ENCODE measurements around the gene NAV2. TPM values are rescaled to one million over a fixed set of nuclear protein-coding genes. Genes with fewer than 3 reads are reported as not detected.

Gene NAV2
- total RNA-seq, 1 experiment from 2014 or later: 1.8 TPM

DNA sequence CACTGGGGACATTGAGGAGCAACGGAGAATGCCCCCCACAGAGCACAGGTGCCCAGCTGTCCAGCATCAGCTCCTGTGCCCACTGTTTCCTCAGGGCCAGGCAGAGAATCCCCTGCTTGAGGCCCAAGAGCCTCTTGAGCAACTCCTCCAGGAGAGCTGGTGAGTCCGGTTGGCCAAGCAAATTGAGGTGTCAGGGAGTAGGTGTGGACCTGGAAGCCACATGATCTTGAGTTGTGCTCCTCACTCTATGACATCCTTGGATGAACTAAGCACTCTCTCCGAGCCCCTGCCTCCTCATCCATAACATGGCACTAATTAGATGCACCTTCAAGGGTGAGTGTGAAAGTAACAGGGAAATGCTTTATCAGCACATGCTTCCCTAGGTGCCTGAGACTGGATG is 326.3 kb downstream of the NAV2 start:
- DNase-seq (ENCODE audit: low read depth): no peak

GRCh38 chr11:20041499-20041898 is 328.9 kb downstream of the NAV2 start:
- DNase-seq (ENCODE audit: low read depth): no peak

- peak; percentile 46 for DNase-seq (ENCODE audit: low read depth)
Observed at GRCh38 chr11:20042045-20042639, 329.5 kb downstream of the NAV2 start.

DNA sequence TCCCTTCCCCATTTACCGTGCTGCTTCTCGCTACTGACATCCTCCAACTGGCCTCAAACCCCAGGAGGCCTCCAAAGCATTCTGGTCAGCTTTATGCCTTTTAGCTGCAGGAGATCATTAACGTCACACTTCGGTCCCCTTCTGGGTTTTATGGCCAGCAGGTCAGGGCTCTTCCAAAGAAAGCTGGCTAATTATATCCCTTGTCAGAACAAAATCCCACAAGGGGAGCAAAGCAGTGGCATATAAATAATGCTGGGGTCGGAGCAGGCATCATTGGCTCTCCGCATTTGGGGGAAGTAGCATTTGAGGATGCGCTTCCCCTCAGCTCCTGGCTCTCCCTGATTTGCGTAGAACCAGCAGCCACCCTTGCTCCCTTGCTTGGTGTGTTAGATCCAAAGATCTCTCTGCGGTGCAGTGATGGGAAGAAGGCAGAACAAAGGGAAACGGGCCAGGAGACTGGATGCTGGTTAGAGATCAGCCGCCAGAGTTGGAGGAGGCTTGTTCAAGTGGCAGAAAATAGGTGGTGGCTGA is 330.2 kb downstream of the NAV2 start:
- DNase-seq (ENCODE audit: low read depth): no peak

GRCh38 chr11:20043992-20044391 is 331.4 kb downstream of the NAV2 start:
- no peak for DNase-seq (ENCODE audit: low read depth)

- DNase-seq (ENCODE audit: low read depth): no peak
Observed at GRCh38 chr11:20045098-20045688, 332.6 kb downstream of the NAV2 start.

DNA sequence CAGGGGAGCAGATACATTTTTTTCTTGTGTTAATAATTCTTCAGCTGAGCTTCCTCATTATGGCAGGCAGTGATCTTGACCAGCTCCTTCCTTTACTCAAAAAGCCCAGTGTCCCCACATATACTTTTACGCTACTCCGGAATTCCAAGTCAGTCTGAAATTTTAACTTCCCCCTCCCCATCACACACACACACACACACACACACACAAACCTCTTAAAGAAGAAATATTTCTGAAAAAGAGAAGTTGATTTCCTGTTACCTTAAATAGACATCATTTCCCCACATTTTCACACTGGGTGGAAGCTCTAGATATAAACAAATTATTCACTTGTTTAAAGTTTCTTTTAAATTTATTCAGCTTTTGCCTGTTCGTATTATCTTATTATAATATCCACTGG is 333.8 kb downstream of the NAV2 start:
- no peak for DNase-seq (ENCODE audit: low read depth)

DNA sequence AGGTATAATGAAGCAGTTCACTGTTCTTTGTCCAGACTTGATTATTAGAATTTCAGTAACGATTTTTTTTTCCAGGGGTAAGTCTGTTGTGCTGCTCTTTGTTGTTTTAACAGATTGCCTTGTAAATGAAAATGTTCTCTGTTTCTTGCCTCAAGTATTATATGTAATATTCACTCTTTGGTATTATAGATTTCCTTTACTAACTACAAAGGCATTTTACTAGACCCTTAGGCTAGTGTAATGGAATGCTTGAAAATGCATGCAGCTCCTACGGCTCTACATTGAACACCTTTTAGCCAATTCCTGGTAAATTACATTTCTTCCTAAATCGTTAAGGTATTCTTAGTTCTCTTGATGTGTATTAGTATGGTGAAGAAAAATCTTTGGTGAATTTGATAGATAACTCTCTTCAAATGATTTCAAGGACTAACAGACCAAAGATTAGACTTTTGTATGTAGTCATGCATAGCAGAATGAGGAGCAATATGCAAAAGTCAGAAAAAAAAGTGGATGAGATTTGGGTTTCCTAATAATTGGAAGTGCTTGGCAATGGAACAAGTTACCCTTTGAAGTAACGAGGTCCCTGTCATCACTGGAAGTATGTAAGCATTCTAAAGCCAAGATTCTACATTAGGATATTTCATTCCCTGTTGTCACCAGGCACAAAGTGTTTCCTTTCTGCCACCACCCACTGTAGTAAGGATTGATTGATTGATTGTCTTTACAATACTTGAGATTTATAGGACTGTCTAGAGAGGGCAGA is 334.6 kb downstream of the NAV2 start:
- no peak for DNase-seq (ENCODE audit: low read depth)

DNA sequence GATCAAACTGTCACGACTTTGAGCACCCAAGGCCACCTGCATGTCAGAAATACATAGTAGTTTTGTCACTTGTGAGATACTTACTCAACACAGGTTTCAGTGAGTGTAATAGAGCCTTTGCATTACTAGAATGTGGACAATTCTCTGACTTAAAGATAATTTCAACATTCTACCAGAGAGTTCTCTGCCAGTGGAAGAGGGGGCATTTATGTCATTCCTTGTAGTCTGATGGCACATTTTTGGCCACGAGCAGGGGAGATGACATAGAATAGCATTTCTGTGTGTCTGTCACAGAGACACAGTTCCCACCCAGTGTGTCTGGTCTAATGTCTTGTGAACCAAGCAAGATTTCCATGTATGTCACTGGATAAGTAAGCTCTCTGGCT is 335.1 kb downstream of the NAV2 start:
- no peak for DNase-seq (ENCODE audit: low read depth)

DNA sequence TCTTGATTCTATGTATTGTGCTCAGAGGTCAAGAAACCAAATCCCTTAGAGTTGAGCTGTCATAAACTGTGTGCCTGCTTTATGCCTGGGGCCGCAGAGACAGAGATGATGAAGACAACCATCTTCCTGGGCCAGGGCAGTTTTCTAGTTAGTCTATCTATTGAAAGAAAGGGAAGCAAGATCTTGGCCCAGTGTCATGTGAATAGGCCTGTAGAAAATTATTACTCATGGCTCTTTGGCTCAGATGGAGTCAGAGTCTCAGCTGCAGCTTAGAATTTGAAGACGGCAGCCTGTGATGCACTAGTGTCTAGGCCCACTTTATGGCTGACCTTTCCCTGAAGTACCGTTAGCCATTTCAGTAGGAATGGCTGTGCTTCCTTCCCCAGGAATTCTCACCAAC is 335.6 kb downstream of the NAV2 start:
- no peak for DNase-seq (ENCODE audit: low read depth)

DNA sequence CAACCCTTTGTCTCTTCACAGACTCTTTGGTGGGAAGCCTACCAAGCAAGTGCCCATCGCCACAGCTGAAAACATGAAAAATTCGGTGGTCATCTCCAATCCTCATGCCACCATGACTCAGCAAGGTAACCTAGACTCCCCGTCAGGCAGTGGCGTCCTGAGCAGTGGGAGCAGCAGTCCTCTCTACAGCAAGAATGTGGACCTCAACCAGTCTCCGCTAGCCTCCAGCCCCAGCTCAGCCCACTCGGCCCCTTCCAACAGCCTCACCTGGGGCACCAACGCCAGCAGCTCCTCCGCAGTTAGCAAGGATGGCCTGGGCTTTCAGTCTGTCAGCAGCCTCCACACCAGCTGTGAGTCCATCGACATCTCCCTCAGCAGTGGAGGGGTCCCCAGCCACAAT is 336.1 kb downstream of the NAV2 start:
- no peak for DNase-seq (ENCODE audit: low read depth)

GRCh38 chr11:20049231-20049630 is 336.6 kb downstream of the NAV2 start:
- DNase-seq (ENCODE audit: low read depth): no peak

DNA sequence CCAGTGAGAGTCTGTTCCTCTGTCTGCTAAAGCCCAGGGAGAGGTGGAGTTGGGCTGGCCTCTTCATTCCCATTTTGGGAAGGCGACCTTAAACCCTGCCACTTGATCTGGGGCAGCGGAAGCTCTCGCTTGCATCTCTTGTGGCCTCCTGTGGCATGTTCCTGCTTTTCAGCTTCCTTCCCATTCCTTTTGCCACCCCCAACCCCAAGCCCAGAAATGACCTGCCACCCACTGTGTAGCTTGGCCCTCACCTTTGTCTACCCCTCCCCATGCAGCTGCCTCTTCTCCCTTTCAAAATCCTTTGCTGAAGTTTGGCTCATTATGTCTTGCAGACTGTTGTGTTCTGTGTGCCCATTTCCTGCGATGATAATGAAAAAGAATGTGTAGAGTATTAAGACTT is 337.4 kb downstream of the NAV2 start:
- no peak for DNase-seq (ENCODE audit: low read depth)

- no peak for DNase-seq (ENCODE audit: low read depth)
Observed at GRCh38 chr11:20050551-20051333, 338.1 kb downstream of the NAV2 start.

- no peak for DNase-seq (ENCODE audit: low read depth)
Observed at GRCh38 chr11:20051469-20052399, 339.1 kb downstream of the NAV2 start.

GRCh38 chr11:20053572-20053971 is 340.9 kb downstream of the NAV2 start:
- DNase-seq (ENCODE audit: low read depth): no peak

- DNase-seq (ENCODE audit: low read depth): no peak
Observed at GRCh38 chr11:20054584-20054983, 341.9 kb downstream of the NAV2 start.

DNA sequence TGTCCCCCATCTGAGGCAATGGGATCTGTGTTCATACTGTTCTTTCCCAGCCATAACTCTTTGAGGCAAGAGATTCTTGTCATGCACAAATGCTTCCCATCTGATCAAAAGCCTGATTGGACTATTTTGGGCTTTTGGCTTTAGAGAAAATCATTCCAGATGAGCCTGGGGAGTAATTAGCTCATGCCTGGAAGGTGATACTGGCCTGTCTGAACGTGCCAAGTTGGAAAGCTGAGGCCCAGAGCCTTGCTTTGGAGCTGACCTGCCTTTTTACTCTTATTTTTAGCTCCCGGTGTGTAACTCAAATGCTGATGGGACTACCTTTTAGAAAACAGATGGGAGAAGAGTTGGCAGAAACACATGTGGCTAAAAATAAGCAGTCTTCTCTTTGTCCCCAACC is 342.7 kb downstream of the NAV2 start:
- DNase-seq (ENCODE audit: low read depth): no peak

- DNase-seq (ENCODE audit: low read depth): no peak
Observed at GRCh38 chr11:20056109-20056949, 343.7 kb downstream of the NAV2 start.

Data from Daoy (cell line).